ENCODE results near the gene EEIG1. TPM values are rescaled to one million over a fixed set of nuclear protein-coding genes. Genes with fewer than 3 reads are reported as not detected.

The EEIG1 gene
- total and polyA plus RNA-seq, 2 of the 4 experiments (the other 2 are of a cell fraction): 1.1 to 23.2 TPM

DNA sequence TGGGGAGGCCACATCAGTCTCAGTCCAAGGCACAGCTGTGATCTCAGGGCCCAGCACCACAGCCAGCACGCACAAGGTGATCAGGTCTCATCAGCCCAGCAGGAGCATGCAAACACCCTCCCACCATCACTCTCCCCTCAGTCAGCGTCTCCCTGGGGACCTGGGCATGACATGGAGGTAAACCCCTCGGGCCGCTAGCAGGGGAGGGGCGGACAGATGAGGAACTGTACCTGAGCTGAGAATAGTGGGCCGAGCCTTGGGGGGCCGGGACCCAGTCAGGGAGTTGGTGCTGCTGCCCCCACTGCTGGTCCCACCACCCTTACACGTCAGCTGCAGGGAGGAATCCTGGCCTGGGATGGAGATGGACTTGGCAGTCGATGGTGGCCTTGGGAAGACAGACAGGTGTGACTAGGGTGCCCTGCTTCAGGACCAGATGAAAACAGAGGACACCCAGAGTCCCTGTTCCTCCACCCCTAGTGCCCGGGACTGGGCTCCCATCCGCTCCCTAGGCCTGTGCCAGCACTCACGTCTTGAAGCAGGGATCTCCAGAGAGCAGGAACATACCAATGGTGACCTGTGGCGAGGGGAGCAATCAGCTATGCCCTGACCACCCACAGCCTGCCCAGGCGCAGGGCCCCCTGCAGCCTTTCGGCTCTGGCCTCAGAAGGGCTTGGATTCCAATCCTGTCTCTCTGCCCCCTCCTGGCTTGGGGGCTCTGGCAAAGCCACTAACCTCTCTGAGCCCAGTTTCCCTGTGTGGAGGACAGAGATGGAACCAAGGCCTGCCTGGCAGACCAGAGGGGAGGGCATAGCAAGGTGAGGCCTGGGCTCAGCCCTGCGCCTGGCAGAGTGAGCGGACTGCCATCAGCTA, 32.7 kb downstream of the EEIG1 start:
- no peak overlapping the region for H2AK9ac ChIP-seq (replicated peaks; ENCODE audit: low read depth, low read length, poor library complexity)
- POLR2A ChIA-PET (ENCODE audit: unreplicated experiment): no interaction called here
- no peak overlapping the region for H3K27ac ChIP-seq (ENCODE audit: insufficient read depth, low read length)
- CTCF ChIA-PET: no interaction called here
- H3K4ac ChIP-seq (ENCODE audit: low read depth, low read length): no peak overlapping the region
- no peaks in the 10 kb centered on the region for H3K27me3 ChIP-seq (ENCODE audit: control insufficient read depth, insufficient read depth, low read length)
- H3K56ac ChIP-seq (ENCODE audit: extremely low read depth, insufficient read depth, low read length): no peak overlapping the region
- dilution Hi-C loops (cut with HindIII; ENCODE audit: low sequenced_read_pairs, unreplicated experiment) (no loop called here), in situ Hi-C loops (cut with MboI; ENCODE audit: low sequenced_read_pairs) (no loop called here), intact Hi-C loops (cut with micrococcal nuclease) (no loop called here)
- no peak overlapping the region for H2BK5ac ChIP-seq (ENCODE audit: low read depth, low read length, poor library complexity, severe bottlenecking)
- no peak overlapping the region for H3K9ac ChIP-seq (ENCODE audit: low read depth, low read length)
- H3K9me3 ChIP-seq (ENCODE audit: control insufficient read depth, insufficient read depth, low read length): no peaks in the 10 kb centered on the region
- H3K79me1 ChIP-seq (ENCODE audit: low read depth in 1 of 2, low read length in 2 of 2): peaks cover 0 to 20% of the 10 kb centered on the region in 2 experiments; a peak in 3 of 4 replicates
- no peak overlapping the region for H3K4me3 ChIP-seq (ENCODE audit: insufficient read depth, low read depth, low read length)
- H2BK15ac ChIP-seq (ENCODE audit: low read depth, low read length): no peak overlapping the region
- H2AK5ac ChIP-seq (ENCODE audit: low read depth, low read length): no peak overlapping the region
- H2BK20ac ChIP-seq (ENCODE audit: low read depth, low read length): no peak overlapping the region
- no TSS peak for BruUV-seq (replicated peaks)
- H2AFZ ChIP-seq (replicated peaks; ENCODE audit: low read length, poor library complexity): no peak overlapping the region
- H3K23ac ChIP-seq (ENCODE audit: low read depth, low read length): no peak overlapping the region
- H2BK120ac ChIP-seq (ENCODE audit: low read depth, low read length): no peak overlapping the region
- no peak overlapping the region for H4K8ac ChIP-seq (ENCODE audit: low read depth in 2 of 2, low read length in 2 of 2)
- no peak overlapping the region for H4K91ac ChIP-seq (ENCODE audit: insufficient read depth, low read depth, low read length)
- 64% methylated on average over 6 of the region's 17 CpGs; no CpG with 5 or more reads in 1 of the 2 experiments for WGBS, 2 experiments (ENCODE audit: extremely low coverage in 2 of 2, insufficient read length in 1 of 2)
- peaks cover 4% of the 10 kb centered on the region; the same call in 1 of the 2 replicates for H3K4me1 ChIP-seq (ENCODE audit: control insufficient read depth, insufficient read depth, low read length)
- no peak overlapping the region for H3K18ac ChIP-seq (ENCODE audit: low read depth, low read length)
- no peak overlapping the region for H4K5ac ChIP-seq (ENCODE audit: low read depth, low read length)
- H3K36me3 ChIP-seq (ENCODE audit: control insufficient read depth, insufficient read depth, low read length): peaks cover 23% of the 10 kb centered on the region
- H3K9me1 ChIP-seq (ENCODE audit: insufficient read depth, low read length): peaks cover 6% of the 10 kb centered on the region; the same call in 1 of the 2 replicates
- H3K14ac ChIP-seq (replicated peaks; ENCODE audit: low read depth, low read length): no peak overlapping the region
- DNase-seq: no peak
- H3K4me2 ChIP-seq (ENCODE audit: low read depth, low read length): no peak overlapping the region
- peaks cover 9% of the 10 kb centered on the region for H4K20me1 ChIP-seq (ENCODE audit: insufficient read depth, low read length)
- TF ChIP-seq FOS (IDR thresholded peaks at IDR 0.05; ENCODE audit: low read depth, low read length) (no peak), NFE2L2 (IDR thresholded peaks at IDR 0.05; ENCODE audit: low read depth, low read length) (no peak), RAD21 (IDR thresholded peaks at IDR 0.05; ENCODE audit: low read length) (no peak), MAZ (IDR thresholded peaks at IDR 0.05; ENCODE audit: borderline replicate concordance, low read depth, low read length) (no peak), RCOR1 (IDR thresholded peaks at IDR 0.05; ENCODE audit: insufficient replicate concordance, low read length) (no peak), CHD1 (IDR thresholded peaks at IDR 0.05; ENCODE audit: low read depth, low read length) (no peak), BHLHE40 (IDR thresholded peaks at IDR 0.05; ENCODE audit: low read depth, low read length) (no peak), CTCF (conservative IDR thresholded peaks at IDR 0.05; ENCODE audit: low read depth, low read length) (no peak), MAFK (IDR thresholded peaks at IDR 0.05; ENCODE audit: low read depth, low read length) (no peak), POLR2A (IDR thresholded peaks at IDR 0.05; ENCODE audit: low read depth, low read length) (no peak)
- TF ChIP-seq, protein P1, sequence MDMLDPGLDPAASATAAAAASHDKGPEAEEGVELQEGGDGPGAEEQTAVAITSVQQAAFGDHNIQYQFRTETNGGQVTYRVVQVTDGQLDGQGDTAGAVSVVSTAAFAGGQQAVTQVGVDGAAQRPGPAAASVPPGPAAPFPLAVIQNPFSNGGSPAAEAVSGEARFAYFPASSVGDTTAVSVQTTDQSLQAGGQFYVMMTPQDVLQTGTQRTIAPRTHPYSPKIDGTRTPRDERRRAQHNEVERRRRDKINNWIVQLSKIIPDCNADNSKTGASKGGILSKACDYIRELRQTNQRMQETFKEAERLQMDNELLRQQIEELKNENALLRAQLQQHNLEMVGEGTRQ (IDR thresholded peaks at IDR 0.05; ENCODE audit: low read depth, low read length): no peak
- no peak for ATAC-seq (ENCODE audit: low read depth)
